IPS-15b (cell line): ENCODE data around the gene ZKSCAN1.

Experiments
- H3K27me3 ChIP-seq: one replicate; pipeline ENCODE4 v1.6.1; 2013; ENCODE audit warnings: low read length; ENCODE audit not compliant: control insufficient read depth, insufficient read depth
- H3K36me3 ChIP-seq: one replicate; pipeline ENCODE4 v1.6.1; 2013; ENCODE audit warnings: low read length; ENCODE audit not compliant: control insufficient read depth, insufficient read depth
- H3K4me1 ChIP-seq: one replicate; pipeline ENCODE4 v1.6.1; 2013; ENCODE audit warnings: mild to moderate bottlenecking, low read length; ENCODE audit not compliant: control insufficient read depth, insufficient read depth
- H3K4me3 ChIP-seq: one replicate; pipeline ENCODE4 v1.5.1; 2013; ENCODE audit warnings: low read depth, low read length
- H3K9ac ChIP-seq: one replicate; pipeline ENCODE4 v1.6.1; 2013; ENCODE audit warnings: low read depth, mild to moderate bottlenecking, low read length
- H3K9me3 ChIP-seq: one replicate; pipeline ENCODE4 v1.6.1; 2013; ENCODE audit warnings: mild to moderate bottlenecking, low read length; ENCODE audit not compliant: control insufficient read depth, insufficient read depth

The ZKSCAN1 gene

GRCh38 chr7:100051611-100052010 lies 36.2 kb downstream of the ZKSCAN1 start:
- H3K9me3 ChIP-seq, result no peaks in the 10 kb centered on the region
- no peak overlapping the region for H3K9ac ChIP-seq
- H3K36me3 ChIP-seq, result peaks cover under 1% of the 10 kb centered on the region
- no peaks in the 10 kb centered on the region for H3K4me1 ChIP-seq
- no peak overlapping the region for H3K4me3 ChIP-seq
- H3K27me3 ChIP-seq, result no peaks in the 10 kb centered on the region

- Histone ChIP-seq H3K9ac (no peak overlapping the region), H3K27me3 (no peaks in the 10 kb centered on the region), H3K4me3 (no peak overlapping the region), H3K36me3 (peaks cover 16% of the 10 kb centered on the region), H3K4me1 (no peaks in the 10 kb centered on the region), H3K9me3 (no peaks in the 10 kb centered on the region)
Observed at GRCh38 chr7:100053215-100053614, 37.8 kb downstream of the ZKSCAN1 start.

GRCh38 chr7:100057006-100057405 lies 41.6 kb downstream of the ZKSCAN1 start:
- no peak overlapping the region for H3K4me3 ChIP-seq
- H3K9me3 ChIP-seq, result no peaks in the 10 kb centered on the region
- peaks cover 37% of the 10 kb centered on the region for H3K36me3 ChIP-seq

GRCh38 chr7:100059251-100059739 lies 43.9 kb downstream of the ZKSCAN1 start:
- H3K36me3 ChIP-seq, result peaks cover 50% of the 10 kb centered on the region
- no peaks in the 10 kb centered on the region for H3K9me3 ChIP-seq
- H3K4me1 ChIP-seq, result no peaks in the 10 kb centered on the region
- H3K27me3 ChIP-seq, result no peaks in the 10 kb centered on the region
- no peak overlapping the region for H3K4me3 ChIP-seq
- H3K9ac ChIP-seq, result no peak overlapping the region

More at GRCh38 chr7:100057006-100057405, 41.6 kb downstream of the ZKSCAN1 start:
- Histone ChIP-seq H3K27me3 (no peaks in the 10 kb centered on the region), H3K4me1 (no peaks in the 10 kb centered on the region), H3K9ac (no peak overlapping the region)

- Histone ChIP-seq H3K9ac (no peak overlapping the region), H3K4me3 (no peak overlapping the region), H3K36me3 (peaks cover 54% of the 10 kb centered on the region), H3K4me1 (no peaks in the 10 kb centered on the region), H3K9me3 (no peaks in the 10 kb centered on the region), H3K27me3 (no peaks in the 10 kb centered on the region)
Observed at GRCh38 chr7:100061518-100062193, 46.3 kb downstream of the ZKSCAN1 start.

- no peaks in the 10 kb centered on the region for H3K27me3 ChIP-seq
- H3K9ac ChIP-seq, result no peak overlapping the region
- no peaks in the 10 kb centered on the region for H3K4me1 ChIP-seq
- no peaks in the 10 kb centered on the region for H3K9me3 ChIP-seq
- H3K36me3 ChIP-seq, result peaks cover 38% of the 10 kb centered on the region
- no peak overlapping the region for H3K4me3 ChIP-seq
Observed at GRCh38 chr7:100063376-100063775, 48.0 kb downstream of the ZKSCAN1 start.

- peaks cover 38% of the 10 kb centered on the region for H3K36me3 ChIP-seq
- H3K4me3 ChIP-seq, result no peak overlapping the region
- no peaks in the 10 kb centered on the region for H3K4me1 ChIP-seq
- H3K9ac ChIP-seq, result no peak overlapping the region
- no peaks in the 10 kb centered on the region for H3K9me3 ChIP-seq
- H3K27me3 ChIP-seq, result no peaks in the 10 kb centered on the region
Observed at GRCh38 chr7:100064162-100064561, 48.8 kb downstream of the ZKSCAN1 start.

- H3K9ac ChIP-seq, result no peak overlapping the region
- no peak overlapping the region for H3K4me3 ChIP-seq
- H3K27me3 ChIP-seq, result no peaks in the 10 kb centered on the region
- peaks cover 43% of the 10 kb centered on the region for H3K36me3 ChIP-seq
- peaks cover under 1% of the 10 kb centered on the region for H3K9me3 ChIP-seq
- no peaks in the 10 kb centered on the region for H3K4me1 ChIP-seq
Observed at GRCh38 chr7:100065452-100066186, 50.2 kb downstream of the ZKSCAN1 start.

- H3K27me3 ChIP-seq, result no peaks in the 10 kb centered on the region
- H3K9ac ChIP-seq, result no peak overlapping the region
- H3K4me1 ChIP-seq, result no peaks in the 10 kb centered on the region
- H3K36me3 ChIP-seq, result peaks cover 46% of the 10 kb centered on the region
- H3K4me3 ChIP-seq, result no peak overlapping the region
- peaks cover 14% of the 10 kb centered on the region for H3K9me3 ChIP-seq
Observed at GRCh38 chr7:100066953-100067352, 51.6 kb downstream of the ZKSCAN1 start.

GRCh38 chr7:100069991-100070390 lies 54.6 kb downstream of the ZKSCAN1 start:
- Histone ChIP-seq H3K4me3 (no peak overlapping the region), H3K36me3 (peaks cover 58% of the 10 kb centered on the region), H3K9ac (no peak overlapping the region), H3K4me1 (no peaks in the 10 kb centered on the region), H3K9me3 (peaks cover 24% of the 10 kb centered on the region), H3K27me3 (no peaks in the 10 kb centered on the region)

GRCh38 chr7:100071018-100071723 lies 55.8 kb downstream of the ZKSCAN1 start:
- Histone ChIP-seq H3K36me3 (peaks cover 69% of the 10 kb centered on the region), H3K27me3 (no peaks in the 10 kb centered on the region), H3K4me3 (no peak overlapping the region), H3K4me1 (no peaks in the 10 kb centered on the region), H3K9ac (no peak overlapping the region), H3K9me3 (peaks cover 24% of the 10 kb centered on the region)
